GM19372 (cell line): ENCODE results near the gene KCNQ1.

Experiments used
- ATAC-seq: cut with Tn5 transposase; IDR thresholded peaks from one replicate; pipeline ENCODE4 v1.9.1; 2021; ENCODE audit warnings: mild to moderate bottlenecking, low read depth, moderate library complexity; ENCODE audit not compliant: unreplicated experiment

The KCNQ1 gene

DNA sequence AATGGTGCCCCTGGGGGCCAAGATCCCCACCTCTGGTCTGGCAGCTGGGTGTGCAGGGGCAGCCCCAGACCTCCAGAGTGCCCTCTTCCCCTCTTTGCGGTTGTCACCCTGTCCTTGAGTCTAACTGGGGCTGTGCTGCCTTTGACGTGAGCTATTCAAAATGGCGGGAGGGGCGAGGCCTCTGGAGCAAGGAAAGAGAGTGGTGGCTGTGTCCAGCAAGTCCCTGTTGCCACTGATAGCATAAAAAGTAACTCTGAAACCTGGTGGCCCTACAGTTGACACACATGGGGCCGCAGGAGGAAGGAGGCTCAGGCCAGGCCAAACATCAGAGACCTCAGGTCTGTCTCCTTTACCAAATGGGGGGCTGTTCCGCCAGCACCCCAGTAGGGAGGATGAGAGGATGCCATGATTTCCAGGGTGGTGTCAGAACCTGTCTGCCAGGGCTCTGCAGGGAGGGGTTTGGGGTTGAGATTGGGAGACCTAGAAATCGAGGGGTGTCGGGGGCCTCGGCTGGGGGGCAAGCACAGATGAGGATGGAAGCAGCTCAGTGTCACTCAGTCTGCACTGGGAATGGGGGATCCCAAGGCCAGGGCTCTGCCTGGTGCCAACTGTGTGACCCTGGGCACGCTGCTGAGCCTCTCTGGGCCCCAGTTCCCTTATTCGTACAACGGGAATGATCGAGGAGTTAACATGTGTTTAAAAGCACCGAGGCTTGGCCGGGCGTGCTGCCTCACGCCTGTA is 304.2 kb downstream of the KCNQ1 start:
- no peak for ATAC-seq

DNA sequence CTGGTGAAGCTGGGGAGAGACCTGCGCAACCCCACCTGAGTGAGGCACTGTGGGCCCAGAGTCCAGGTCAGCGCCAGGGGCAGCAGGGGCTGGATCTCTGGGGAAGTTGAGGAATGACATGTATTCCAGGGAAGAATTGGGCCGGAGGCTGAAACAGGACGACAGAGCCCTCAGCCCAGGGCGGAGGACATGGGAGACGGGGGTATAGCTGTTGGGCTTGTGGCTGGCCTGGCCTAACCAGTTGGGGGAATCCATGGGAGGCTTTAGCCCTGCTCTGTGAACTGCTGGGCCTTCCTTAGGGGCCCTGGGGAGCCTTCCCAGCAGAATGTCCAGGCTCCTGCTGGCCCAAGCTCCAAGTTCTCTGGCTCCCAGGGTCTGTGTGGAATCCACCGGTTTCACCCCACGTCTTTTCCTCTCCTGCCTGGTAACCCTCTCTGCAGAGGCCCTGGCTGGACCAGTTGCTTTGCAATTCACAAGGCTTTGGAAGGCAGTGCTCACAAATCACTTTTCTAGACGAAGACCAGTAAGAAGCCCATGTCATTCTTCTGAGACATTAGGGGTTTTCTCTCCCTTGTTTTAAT is 305.4 kb downstream of the KCNQ1 start:
- ATAC-seq = no peak

DNA sequence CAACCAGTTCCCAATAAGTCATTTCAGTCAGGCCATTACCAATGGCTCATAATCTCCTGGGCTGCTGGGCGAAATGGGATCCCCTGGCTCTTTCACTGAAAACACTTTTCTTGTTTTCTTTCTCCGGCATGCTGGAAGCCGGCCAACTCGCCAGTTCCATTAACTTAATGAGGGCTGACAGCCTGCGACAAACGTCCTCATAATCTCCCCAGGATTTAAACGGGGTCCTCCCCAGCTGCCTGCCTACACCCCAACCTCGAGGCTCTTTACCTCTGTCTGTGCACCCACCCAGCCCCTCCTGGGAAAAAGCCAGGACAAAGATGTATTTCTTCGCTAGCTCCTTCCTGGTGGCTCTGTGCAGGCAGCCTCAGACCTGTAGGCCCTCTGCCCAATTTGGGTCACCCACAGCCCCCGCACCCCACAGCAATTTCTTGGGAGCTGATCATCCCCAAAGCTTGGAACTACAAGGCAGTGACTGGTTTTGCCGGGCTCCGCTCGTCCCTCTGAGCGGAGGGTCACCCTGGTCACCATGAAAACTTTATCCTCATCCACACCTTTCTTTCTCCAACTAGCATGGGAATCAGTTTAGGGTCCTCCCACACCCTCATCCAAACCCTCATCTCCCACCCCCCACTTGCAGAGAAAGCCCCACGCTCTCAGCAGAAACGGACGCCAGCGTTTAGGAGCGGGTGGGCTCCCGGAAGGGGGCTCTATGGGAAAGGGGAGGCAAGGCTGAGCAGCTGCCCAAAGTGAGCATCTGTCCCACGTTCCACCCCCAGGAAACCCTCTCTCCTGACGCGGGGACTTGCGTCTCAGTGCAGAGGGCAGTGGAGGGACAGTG is 306.1 kb downstream of the KCNQ1 start:
- ATAC-seq = no peak

DNA sequence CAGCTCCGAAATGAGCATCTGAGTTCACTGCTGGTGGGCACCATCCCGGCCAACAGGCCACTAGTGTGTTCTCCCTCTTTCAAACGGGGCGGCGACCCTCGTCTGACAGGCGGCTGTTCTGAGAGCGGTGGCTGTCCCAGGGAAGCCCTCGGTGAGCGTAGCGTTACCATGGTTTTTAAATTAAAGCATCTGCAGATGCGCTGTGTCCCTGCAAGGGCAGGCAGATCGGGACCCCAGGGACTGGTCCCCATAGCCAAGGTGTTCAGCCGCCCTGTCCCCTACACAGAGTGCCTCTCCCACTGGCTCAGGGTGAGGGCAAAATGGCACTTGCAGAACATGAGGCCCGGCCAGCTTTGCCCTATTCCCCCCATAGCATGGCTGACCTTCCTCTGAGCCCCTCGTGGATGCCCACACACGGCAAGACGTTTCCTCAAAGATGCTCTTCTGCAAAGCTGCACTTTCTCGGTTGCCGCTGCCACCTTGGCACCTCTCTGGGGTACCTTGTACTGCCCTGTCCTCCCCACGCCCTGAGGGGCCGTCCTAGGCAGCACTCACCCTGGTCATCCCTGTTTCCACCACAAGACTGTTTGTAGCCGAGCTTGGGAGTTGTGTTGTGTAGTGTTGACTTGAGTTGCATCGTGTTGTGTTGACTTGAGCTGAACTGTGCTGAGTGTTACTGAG is 306.9 kb downstream of the KCNQ1 start:
- no peak for ATAC-seq

DNA sequence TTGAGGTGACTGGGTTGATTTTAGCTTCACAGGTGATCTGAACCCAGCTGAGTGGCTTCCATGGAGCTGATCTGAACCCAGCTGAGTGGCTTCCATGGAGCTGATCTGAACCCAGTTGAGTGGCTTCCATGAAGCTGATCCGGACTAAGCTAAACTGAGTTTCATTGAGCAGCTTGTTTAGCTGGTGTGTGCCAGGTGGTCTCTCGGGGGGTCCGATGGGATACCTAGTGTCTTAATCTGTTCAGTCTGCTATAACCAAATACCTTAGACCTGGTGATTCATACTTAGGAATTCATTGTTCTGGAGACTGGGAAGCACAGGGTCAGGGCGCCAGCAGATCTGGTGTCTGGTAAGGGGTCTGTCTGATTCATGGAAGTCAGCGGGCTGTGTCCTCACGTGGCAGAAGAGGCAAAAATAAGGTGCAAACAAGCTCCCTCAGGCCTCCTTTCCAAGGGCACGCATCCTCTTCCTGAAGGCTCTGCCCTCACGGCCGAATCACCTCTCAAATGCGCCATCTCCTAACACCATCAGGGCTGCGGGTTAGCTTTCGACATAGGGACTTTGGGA is 307.5 kb downstream of the KCNQ1 start:
- ATAC-seq = no peak

DNA sequence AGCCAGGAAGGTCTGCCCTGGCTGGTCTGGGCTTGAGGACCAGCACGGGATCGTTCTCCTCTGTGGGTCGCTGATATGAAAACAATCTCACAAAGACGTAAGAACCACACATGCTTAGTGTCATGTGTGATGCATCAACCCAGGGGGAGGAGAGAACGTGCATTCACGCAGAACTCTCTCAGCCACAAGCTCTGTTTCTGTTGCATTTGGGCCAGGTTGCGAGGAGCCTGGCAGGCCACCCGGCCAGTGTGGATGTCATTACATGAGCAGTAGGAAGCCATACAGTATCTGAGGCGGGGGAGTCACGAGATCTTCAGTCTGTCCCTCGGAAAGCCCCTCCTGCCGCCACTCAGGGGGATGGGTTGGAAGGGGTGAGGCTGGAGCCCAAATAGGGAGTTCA is 308.1 kb downstream of the KCNQ1 start:
- no peak for ATAC-seq

DNA sequence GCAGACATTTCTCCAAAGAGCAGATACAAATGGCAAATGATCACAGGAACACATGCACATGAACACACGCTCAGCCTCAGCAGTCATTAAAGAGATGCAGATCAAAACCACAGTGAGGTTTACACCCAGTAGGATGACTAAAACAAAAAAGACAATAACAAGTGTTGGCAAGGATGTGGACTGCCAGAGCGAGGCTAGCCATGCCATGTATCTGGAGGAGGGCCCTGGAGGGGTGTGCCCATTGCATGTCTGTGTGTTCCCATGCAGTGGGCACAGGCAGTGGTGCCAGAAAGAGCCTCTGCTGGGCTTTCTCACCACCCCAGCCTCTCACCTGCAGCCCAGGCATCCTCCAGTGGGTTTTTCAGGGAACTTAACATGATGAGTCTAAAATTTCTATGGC is 309.2 kb downstream of the KCNQ1 start:
- no peak for ATAC-seq

DNA sequence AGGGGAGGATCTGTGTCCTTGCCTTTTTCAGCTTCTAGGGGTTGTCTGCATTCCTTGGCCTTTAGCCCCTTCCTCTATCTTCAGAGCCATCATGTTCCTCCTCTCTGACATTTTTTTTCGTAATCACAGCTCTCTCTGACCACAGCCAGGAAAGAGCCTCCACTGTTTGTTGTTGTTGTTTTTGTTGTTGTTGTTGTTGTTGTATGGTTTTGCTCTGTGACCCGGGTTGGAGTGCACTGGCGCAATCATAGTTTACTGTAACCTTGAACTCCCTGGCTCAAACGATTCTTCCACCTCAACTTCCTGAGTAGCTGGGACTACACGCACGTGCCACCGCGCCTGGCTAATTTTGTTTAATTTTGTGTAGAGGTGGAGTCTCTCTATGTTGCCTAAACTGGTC is 310.3 kb downstream of the KCNQ1 start:
- no peak for ATAC-seq

DNA sequence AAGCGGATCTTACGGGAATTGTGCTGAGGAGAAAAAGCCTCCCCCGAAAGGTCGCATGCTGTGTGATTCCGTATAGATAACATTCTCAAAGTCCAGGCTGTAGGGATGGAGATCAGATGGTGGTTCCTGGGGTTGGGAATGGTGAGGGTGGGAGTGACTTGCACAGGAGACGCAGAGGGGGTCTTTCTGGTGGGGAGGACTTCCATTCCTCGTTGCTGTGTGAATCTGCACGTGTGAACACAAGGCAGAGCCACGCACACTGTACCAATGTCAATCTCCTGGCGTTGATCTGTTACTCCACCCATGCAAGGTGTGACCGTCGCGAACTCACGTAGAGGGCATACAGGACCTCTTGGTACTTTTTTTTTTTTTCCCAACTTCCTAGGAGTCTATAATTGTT is 313.9 kb downstream of the KCNQ1 start:
- no peak for ATAC-seq

DNA sequence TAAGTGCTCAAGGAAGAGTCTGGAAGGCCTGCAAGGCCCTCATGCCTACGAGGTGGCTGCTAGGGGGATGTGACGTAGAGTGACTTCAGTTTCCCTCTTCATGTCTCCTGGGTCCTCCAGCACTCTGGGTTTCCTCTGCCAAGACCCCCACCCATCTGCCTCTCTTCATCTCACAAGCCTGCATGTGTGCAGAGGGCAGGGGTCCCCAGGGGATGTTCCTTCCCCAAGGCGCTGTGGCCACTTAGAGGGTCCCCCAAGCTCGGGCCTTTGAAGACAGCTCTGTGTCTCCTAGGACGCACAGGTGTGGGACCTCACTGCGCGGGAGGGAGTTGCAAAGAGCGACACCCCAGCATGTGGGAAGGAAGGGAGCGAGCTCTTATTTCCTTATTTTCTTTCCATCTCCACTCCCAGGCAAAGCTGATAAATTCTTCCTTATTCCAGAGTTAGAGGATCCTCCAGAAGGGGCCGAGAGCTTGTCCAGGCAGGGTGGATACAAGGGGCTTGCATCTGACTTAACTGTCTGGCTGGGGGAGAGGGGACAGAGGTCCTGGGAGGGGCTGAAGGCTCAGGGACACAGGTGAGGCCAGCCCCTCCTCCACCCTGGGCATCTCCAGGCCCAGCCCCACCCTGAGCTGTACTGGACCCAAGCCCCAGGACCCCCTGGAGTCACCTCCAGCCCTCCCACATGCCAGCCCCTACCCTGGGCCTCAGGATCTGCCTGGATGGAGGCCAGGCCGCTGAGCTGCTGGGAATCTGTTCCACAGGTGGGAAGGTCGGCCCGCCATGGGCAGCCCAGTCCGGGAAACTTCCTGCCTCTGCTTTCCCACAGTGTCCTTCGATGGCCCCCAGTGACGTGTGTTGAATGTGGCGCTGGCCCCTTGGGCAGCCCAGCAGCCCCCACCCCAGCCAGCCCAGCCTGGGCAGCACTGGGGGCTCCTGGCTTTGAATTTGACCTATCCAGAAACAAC is 314.7 kb downstream of the KCNQ1 start:
- ATAC-seq = no peak

DNA sequence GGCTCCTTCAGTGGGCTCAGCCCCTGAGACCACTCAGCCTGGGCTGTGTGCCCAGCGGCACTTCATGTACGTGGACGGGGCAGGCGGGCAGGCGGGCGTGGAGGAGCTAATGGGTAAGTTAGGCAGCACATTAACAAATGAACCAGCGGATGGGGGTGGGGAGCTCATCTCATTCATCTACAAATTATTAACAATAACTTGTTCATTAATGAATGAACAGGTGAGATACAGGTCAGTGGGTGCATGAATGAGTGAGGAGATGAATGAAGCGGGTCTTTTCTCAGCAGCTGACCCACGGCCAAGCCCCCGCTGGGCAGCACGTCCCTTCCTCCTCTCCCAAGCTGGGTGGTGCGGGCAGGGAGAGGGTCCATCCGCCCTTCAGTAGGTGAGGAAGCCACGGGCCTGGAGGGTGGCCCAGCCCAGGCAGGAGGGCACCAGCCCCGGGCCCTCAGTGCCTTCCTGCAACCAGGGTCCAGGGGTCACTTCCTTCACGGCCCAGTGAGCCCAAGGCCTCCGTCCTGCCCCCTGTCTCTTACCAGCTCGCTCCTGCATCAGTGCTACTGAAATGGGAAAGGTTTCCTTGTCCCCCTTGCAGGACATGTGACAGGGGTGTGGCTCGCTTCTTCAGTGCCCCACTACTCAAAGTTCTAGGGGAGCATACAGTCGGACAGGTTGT is 315.5 kb downstream of the KCNQ1 start:
- no peak for ATAC-seq

DNA sequence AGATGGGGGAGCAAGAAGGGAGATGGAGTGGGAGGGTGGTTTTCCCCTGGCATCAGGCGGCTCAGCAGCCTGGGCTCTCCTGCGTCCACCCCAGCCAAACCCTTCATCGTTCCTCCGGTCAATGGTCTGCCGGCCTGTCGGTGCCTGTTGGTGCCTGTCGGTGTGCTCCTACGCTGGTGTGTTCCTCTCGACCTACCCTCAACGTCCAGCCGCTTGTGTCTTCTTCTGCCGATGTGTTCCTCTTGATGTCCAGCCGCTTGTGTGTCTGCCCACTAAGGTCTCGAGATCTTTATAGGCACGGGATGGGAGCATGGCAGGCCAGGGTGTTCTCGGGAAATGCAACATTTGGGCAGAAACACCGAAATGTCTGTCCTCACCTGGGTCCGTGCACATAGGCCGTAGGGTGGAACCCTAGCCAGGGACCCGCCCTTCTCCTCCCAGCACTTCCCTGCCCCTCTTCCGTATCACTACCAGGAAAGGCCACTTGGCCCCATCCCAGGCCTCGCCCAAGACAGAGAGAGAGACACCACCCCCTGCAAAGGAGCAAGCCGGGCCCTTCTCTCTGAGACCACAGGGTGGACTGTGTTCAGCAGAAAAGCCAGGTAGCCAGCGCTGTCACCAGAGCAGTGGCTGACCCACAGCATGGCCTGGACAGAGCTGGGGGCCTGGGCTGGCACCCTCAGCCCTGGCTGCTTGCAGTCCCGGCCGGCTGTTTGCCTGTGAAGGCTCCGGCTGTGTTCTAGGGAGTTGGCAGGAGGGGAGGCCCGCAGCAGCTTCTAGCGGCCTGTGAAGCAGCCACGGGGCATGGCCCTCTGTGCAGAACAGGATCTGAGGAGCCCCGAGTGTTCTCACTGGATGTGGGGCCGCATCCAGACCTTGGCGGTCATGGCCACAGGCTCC is 316.6 kb downstream of the KCNQ1 start:
- no peak for ATAC-seq

DNA sequence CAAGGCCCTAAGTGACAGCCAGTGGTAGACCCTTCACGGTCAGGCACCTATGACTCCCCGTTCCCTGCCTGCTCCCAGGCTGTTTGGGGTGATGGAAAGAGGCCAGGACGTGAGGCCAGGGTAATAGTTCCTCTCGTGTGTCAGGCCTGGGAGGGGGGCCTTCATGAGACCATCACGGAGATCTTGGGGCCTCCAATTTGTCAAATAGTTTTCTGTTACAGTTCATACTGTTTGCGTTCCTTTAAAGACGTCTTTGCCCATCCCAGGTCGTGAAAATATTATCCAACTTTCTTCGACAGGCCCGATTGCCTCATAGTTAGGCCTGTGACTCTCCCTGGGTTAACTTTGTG is 317.2 kb downstream of the KCNQ1 start:
- ATAC-seq = no peak

DNA sequence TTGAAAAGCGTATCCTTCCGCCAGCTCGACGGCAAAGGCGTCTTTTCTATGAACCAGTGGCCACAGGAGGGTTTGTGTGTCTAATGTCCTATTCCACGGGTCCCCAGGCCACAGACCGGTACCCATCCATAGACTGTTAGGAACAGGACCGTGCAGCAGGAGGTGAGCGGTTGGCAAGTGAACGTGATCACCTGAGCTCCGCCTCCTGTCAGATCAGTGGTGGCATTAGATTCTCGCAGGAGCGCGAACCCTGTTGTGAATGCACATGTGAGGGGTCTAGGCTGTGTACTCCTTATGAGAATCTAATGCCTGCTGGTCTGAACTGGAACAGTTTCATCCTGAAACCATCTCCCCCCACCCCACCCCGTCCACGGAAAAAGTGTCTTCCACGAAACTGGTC is 317.6 kb downstream of the KCNQ1 start:
- ATAC-seq = no peak

DNA sequence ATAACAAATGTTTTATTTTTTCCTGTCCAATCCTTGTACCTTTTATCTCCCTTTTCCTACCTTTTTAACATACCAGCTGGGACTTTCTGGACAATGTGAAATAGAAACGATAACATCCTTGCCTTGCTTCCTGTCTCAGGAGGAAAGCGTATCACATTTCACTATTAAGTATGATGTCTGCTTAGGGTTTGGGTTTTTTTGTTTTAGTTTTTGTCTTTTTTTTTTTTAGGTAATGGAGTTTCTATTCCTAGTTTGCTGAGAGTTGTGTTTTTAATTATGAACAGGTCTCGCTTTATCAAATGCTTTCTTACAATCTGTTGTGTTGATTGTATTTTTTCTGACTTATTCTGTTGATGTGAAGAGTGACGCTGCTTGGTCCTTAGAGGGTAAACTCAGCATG is 319.2 kb downstream of the KCNQ1 start:
- ATAC-seq = no peak

DNA sequence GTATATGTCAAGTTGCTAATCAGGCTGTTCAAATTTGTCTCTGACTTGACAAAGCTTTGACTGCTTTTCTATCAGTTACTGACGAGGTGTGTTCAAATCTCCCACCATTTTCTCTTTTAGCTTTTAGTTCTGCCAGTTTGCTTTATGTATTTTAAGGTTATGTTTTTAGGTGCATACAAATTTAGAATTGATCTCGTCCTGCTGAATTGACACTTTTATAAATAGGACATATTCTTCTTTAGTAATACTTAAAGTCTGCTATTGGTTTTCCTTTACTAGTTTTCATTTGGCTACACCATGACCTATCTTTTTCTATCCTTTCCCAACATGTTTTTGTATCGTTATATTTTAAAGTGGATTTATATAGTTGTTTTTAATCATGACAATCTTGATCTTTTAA is 320.7 kb downstream of the KCNQ1 start:
- no peak for ATAC-seq

DNA sequence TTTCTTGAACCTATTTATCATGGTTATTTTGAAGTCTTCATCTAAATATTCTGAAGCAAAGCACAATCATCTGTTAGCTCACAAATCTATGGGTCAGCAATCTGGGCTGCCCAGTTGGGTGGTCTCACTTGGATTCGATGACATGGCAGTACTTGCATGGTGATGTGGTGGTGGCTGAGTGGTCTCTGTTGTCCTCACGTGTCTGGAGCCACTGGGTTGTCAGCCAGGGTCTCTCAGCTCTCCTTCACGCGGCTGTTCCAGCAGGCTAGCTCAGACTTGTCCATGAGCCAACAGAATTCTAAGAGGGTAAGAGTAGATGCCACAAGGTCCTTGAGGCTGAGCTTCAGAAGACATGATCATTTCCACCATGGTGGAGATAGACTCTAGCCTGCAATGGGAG is 321.4 kb downstream of the KCNQ1 start:
- ATAC-seq = no peak

DNA sequence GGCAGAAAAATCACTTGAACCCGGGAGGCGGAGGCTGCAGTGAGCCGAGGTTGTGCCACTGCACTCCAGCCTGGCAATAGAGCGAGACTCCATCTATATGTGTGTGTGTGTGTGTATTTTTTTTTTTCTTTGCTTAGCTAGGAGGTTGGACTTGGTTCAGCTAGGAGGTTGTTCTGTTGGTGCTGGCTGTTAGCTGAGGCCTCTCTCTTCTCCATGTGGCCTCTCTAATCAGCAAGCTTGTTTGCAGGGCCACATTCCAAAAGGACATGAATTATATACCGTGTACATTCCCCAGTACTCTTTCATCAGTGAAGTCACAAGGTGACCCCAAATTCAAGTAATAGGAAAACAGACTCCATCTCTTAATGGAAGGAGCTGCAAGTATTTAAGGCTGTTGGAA is 322.3 kb downstream of the KCNQ1 start:
- ATAC-seq = no peak
